A549 (cell line): ENCODE data around the gene NRSN2. TPM values are rescaled to one million over a fixed set of nuclear protein-coding genes. Genes with fewer than 3 reads are reported as not detected.
A peak's percentile ranks its signal among the peaks of the same experiment; 100 is the strongest.

ENCODE experiments used
- ATAC-seq, 2 experiments: fragments of 200-7000 bp in 1 of 2; fragments of >200 bp in 1 of 2; cut with Nextera tagmentation in 1 of 2; cut with Tn5 transposase in 1 of 2; 3 replicates each; pipeline versions ENCODE4 v1.8.0 to v1.9.1; 2018 to 2020; ENCODE audit warnings: mild to moderate bottlenecking in 1 of 2, moderate library complexity in 1 of 2
- CTCF ChIA-PET: fragments of 300-600 bp; sonication (Branson Sonifier 250); formaldehyde crosslinking; extraction: SDS; loops from one replicate; lab custom pipeline; 2021; ENCODE audit warnings: antibody characterized with exemption, inconsistent platforms; lab: Yijun Ruan, JAX
- POLR2A ChIA-PET: fragments of 350-600 bp; formaldehyde crosslinking; extraction: SDS; loops from one replicate; lab custom pipeline; 2021; ENCODE audit warnings: antibody characterized with exemption, inconsistent platforms; lab: Yijun Ruan, JAX
- DNase-seq, 2 experiments: peaks; one replicate each; pipeline versions ENCODE4 v3.0.0 to v3.0.0-alpha.2; 2011 to 2016; ENCODE audit warnings: low read depth in 1 of 2, low spot score in 1 of 2
- FAIRE-seq: peaks from 2 replicates; lab custom pipeline; 2011; peaks lifted over from hg19 to GRCh38; lab: Jason Lieb, UNC
- H3K27ac ChIP-seq, 2 experiments: fragments of >200 bp; sonication (Bioruptor Twin); formaldehyde crosslinking; 3 replicates each; pipeline ENCODE4 v1.5.1; 2016 to 2017
- H3K4me1 ChIP-seq: fragments of >200 bp; sonication (Bioruptor Twin); formaldehyde crosslinking; 3 replicates; pipeline ENCODE4 v1.6.1; 2016
- H3K4me2 ChIP-seq: fragments of >200 bp; sonication (Bioruptor Twin); formaldehyde crosslinking; 3 replicates; pipeline ENCODE4 v1.6.1; 2016
- H3K4me3 ChIP-seq: fragments of >200 bp; sonication (Bioruptor Twin); formaldehyde crosslinking; 3 replicates; pipeline ENCODE4 v1.5.1; 2016
- H3K9me3 ChIP-seq: fragments of >200 bp; sonication (Bioruptor Twin); formaldehyde crosslinking; 3 replicates; pipeline ENCODE4 v1.6.1; 2016
- BHLHE40 ChIP-seq: IDR thresholded peaks from 2 replicates; pipeline ENCODE4 v1.6.1; 2012; ENCODE audit warnings: low read depth, low read length, inconsistent platforms
- CBX8 ChIP-seq: fragments of 200-600 bp; sonication (generic); IDR thresholded peaks from 2 replicates; pipeline ENCODE4 v1.6.1; 2016
- CEBPB ChIP-seq, 2 experiments: fragments of >200 bp in 1 of 2; sonication (Bioruptor Twin) in 1 of 2; formaldehyde crosslinking in 1 of 2; IDR thresholded peaks; 2 replicates each; pipeline ENCODE4 v1.6.1; 2012 to 2016
- CHD2 ChIP-seq: fragments of 150-350 bp; IDR thresholded peaks from 2 replicates; pipeline ENCODE4 v1.6.1; 2014; ENCODE audit warnings: low read length; ENCODE audit not compliant: partially characterized antibody
- CHD4 ChIP-seq: fragments of 200-600 bp; sonication (generic); IDR thresholded peaks from 2 replicates; pipeline ENCODE4 v1.6.1; 2016; ENCODE audit warnings: antibody characterized with exemption, mild to moderate bottlenecking, borderline replicate concordance
- EHF ChIP-seq: fragments of 250-450 bp; sonication (Bioruptor Pico); IDR thresholded peaks from 2 replicates; pipeline ENCODE4 v1.5.0; 2020; ENCODE audit warnings: mild to moderate bottlenecking
- EHMT2 ChIP-seq: fragments of 200-600 bp; sonication (generic); IDR thresholded peaks from 2 replicates; pipeline ENCODE4 v1.6.1; 2016; ENCODE audit warnings: antibody characterized with exemption, low read depth, mild to moderate bottlenecking, moderate library complexity
- ESRRA ChIP-seq: fragments of 150-350 bp; IDR thresholded peaks from 2 replicates; pipeline ENCODE4 v1.6.1; 2014; ENCODE audit warnings: mild to moderate bottlenecking, low read length, borderline replicate concordance
- FOSB ChIP-seq: fragments of 250-450 bp; sonication (Bioruptor Pico); IDR thresholded peaks from 2 replicates; pipeline ENCODE4 v1.5.0; 2020; ENCODE audit warnings: mild to moderate bottlenecking, moderate library complexity
- FOXS1 ChIP-seq: fragments of 250-450 bp; sonication (Bioruptor Pico); IDR thresholded peaks from 2 replicates; pipeline ENCODE4 v1.5.0; 2020; ENCODE audit warnings: mild to moderate bottlenecking, moderate library complexity
- GATA3 ChIP-seq: IDR thresholded peaks from 2 replicates; pipeline ENCODE4 v1.6.1; 2012; ENCODE audit warnings: borderline replicate concordance
- HDAC2 ChIP-seq: fragments of 200-600 bp; sonication (generic); IDR thresholded peaks from 2 replicates; pipeline ENCODE4 v1.6.1; 2016
- HES2 ChIP-seq: fragments of >200 bp; sonication (Bioruptor Twin); formaldehyde crosslinking; IDR thresholded peaks from 2 replicates; pipeline ENCODE4 v1.6.1; 2016
- HOXA7 ChIP-seq: fragments of 250-450 bp; sonication (Bioruptor Pico); IDR thresholded peaks from 2 replicates; pipeline ENCODE4 v1.5.0; 2020; ENCODE audit warnings: mild to moderate bottlenecking, moderate library complexity
- HOXB13 ChIP-seq: fragments of 250-450 bp; sonication (Bioruptor Pico); IDR thresholded peaks from 2 replicates; pipeline ENCODE4 v1.5.0; 2020; ENCODE audit warnings: low read depth, mild to moderate bottlenecking, moderate library complexity
- KDM1A ChIP-seq: fragments of 200-600 bp; sonication (generic); IDR thresholded peaks from 2 replicates; pipeline ENCODE4 v1.6.1; 2016; ENCODE audit warnings: low read depth, mild to moderate bottlenecking
- KDM5A ChIP-seq: fragments of 200-600 bp; sonication (generic); IDR thresholded peaks from 2 replicates; pipeline ENCODE4 v1.6.1; 2016; ENCODE audit warnings: antibody characterized with exemption, mild to moderate bottlenecking
- MAZ ChIP-seq: fragments of 150-350 bp; IDR thresholded peaks from 2 replicates; pipeline ENCODE4 v1.6.1; 2014; ENCODE audit warnings: antibody characterized with exemption, low read depth, low read length, borderline replicate concordance
- MYC ChIP-seq: IDR thresholded peaks from 2 replicates; pipeline ENCODE4 v1.6.1; 2012; ENCODE audit warnings: mild to moderate bottlenecking, inconsistent platforms, low read length, improper control_type of control experiment, borderline replicate concordance
- PHF8 ChIP-seq: fragments of 200-600 bp; sonication (generic); IDR thresholded peaks from 2 replicates; pipeline ENCODE4 v1.6.1; 2016; ENCODE audit warnings: low read depth, mild to moderate bottlenecking, antibody characterized with exemption, moderate library complexity, borderline replicate concordance
- POLR2AphosphoS2 ChIP-seq: conservative IDR thresholded peaks from 2 replicates; pipeline ENCODE4 v1.6.1; 2012; ENCODE audit warnings: low read length, improper control_type of control experiment, inconsistent platforms
- RARB ChIP-seq: fragments of 250-450 bp; sonication (Bioruptor Pico); IDR thresholded peaks from 2 replicates; pipeline ENCODE4 v1.8.0; 2021; ENCODE audit warnings: mild to moderate bottlenecking, moderate library complexity
- RFX5 ChIP-seq: fragments of 450-650 bp; IDR thresholded peaks from 2 replicates; pipeline ENCODE4 v1.7.1; 2014; ENCODE audit warnings: antibody characterized with exemption, mild to moderate bottlenecking, moderate library complexity
- RNF2 ChIP-seq: fragments of 200-600 bp; sonication (generic); IDR thresholded peaks from 2 replicates; pipeline ENCODE4 v1.6.1; 2016; ENCODE audit warnings: low read depth, mild to moderate bottlenecking, antibody characterized with exemption, moderate library complexity, borderline replicate concordance
- TP53 ChIP-seq: fragments of 250-450 bp; sonication (Bioruptor Pico); IDR thresholded peaks from 2 replicates; pipeline ENCODE4 v1.5.0; 2021; ENCODE audit warnings: mild to moderate bottlenecking, moderate library complexity
- USF2 ChIP-seq: fragments of 450-650 bp; IDR thresholded peaks from 2 replicates; pipeline ENCODE4 v1.6.1; 2014; ENCODE audit warnings: antibody characterized with exemption
- ZNF302 ChIP-seq: fragments of 250-450 bp; sonication (Bioruptor Pico); IDR thresholded peaks from 2 replicates; pipeline ENCODE4 v1.9.0; 2021; ENCODE audit warnings: inconsistent platforms, mild to moderate bottlenecking, moderate library complexity
- WGBS: methylation state at CpG from one replicate; pipeline ENCODE4 v1.1.6; 2017; ENCODE audit errors: missing lambda C conversion rate; 5-methylcytosine and 5-hydroxymethylcytosine counted together
- polyA plus RNA-seq, 4 experiments: library from polyadenylated mRNA; depleted of rRNA in 3 of 4; stranded (reverse); fragments of >200 nt; fragmentation: RNase III in 1 of 4; extraction: RNeasy Plus Mini Kit Qiagen cat#74134 plus additional on column Dnase treatment in 1 of 4; gene quantifications; 2 replicates in 3 of 4; 3 replicates in 1 of 4; pipeline ENCODE4 v1.2.3, GENCODE V29; 2011 to 2017
- TF ChIP-seq, protein P1 (sequence below): fragments of 200-600 bp; sonication (generic); IDR thresholded peaks from 2 replicates; pipeline ENCODE4 v1.6.1; 2016; ENCODE audit warnings: antibody characterized with exemption, mild to moderate bottlenecking, moderate library complexity
- TF ChIP-seq, protein P2 (sequence below): fragments of >200 bp; sonication (Bioruptor Twin); formaldehyde crosslinking; IDR thresholded peaks from 3 replicates; pipeline ENCODE4 v1.5.1; 2016
- TF ChIP-seq, protein P3 (sequence below): IDR thresholded peaks from 2 replicates; pipeline ENCODE4 v1.6.1; 2012; ENCODE audit warnings: low read depth, borderline replicate concordance
- TF ChIP-seq, protein P4 (sequence below): fragments of 250-450 bp; sonication (Bioruptor Pico); IDR thresholded peaks from 2 replicates; pipeline ENCODE4 v1.5.0; 2021; ENCODE audit warnings: mild to moderate bottlenecking, moderate library complexity, borderline replicate concordance

Gene NRSN2
- polyA plus RNA-seq, 2 of the 4 experiments (the other 2 are of a cell fraction) = 47.5 to 74.8 TPM

DNA sequence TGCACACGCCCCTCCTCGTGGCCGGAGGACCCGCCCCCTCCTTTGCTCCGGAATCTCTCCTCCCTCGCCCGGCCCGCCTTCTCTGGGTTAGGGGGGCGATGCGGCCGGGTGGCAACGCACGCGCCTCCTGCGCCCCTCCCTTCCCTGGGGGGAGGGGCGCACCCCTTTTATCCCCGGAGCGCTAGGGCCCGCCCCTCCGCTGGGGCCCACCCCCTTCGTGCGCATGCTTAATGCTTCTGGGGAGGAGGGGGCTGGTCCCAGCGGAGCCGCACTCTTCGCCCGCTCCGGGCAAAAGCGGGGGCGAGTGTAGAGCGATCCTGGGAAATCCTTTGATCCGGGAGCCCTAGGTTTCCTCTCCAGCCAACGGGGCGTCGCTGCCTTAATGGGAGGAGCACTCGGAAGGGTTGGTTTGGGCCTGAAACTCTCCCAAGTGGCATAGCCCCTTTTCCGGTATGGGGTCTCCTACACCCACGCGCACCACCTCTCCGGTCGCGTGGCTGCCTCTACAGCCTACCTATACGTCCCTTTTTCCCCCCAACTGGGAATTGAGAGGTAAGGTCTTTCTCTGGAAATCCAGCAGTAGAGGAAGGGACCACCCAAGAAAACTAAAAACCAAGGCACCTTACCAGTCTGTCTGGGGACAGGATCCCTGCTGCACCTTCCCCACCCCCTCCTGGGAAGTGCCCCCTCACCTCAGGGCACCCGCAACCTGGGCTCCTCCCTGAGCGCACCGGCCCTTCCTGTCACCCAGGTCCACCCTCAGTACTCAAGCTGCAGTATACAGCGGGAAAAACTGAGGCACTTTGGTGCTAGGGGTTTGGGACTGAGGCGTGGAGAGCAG lies 19.5 kb upstream of the NRSN2 start:
- peak overlapping the region; percentile 95 for H3K4me3 ChIP-seq
- TF ChIP-seq FOXS1 (CRISPR knock-in tag) (no peak), USF2 (no peak), KDM1A (no peak), ZNF302 (CRISPR knock-in tag) (no peak), POLR2AphosphoS2 (no peak), CHD2 (no peak), MYC (peak; percentile 88; the same call in 1 of the 2 replicates), RNF2 (no peak), CHD4 (no peak), RFX5 (peak; percentile 77), BHLHE40 (0 out of 2 replicates have a peak, but pooled peaks have one; percentile 17), PHF8 (no peak), EHF (CRISPR knock-in tag) (no peak), HOXB13 (no peak), MAZ (peak; percentile 83; the same call in 1 of the 2 replicates), CBX8 (no peak), KDM5A (no peak), HOXA7 (CRISPR knock-in tag) (no peak), HES2 (no peak), EHMT2 (no peak), FOSB (CRISPR knock-in tag) (no peak), CEBPB (IDR thresholded peaks at IDR 0.05) (no peak), GATA3 (no peak), HDAC2 (no peak), ESRRA (no peak), TP53 (CRISPR knock-in tag) (no peak), RARB (CRISPR knock-in tag) (0 out of 2 replicates have a peak, but pooled peaks have one; percentile 25)
- TF ChIP-seq, protein P1, sequence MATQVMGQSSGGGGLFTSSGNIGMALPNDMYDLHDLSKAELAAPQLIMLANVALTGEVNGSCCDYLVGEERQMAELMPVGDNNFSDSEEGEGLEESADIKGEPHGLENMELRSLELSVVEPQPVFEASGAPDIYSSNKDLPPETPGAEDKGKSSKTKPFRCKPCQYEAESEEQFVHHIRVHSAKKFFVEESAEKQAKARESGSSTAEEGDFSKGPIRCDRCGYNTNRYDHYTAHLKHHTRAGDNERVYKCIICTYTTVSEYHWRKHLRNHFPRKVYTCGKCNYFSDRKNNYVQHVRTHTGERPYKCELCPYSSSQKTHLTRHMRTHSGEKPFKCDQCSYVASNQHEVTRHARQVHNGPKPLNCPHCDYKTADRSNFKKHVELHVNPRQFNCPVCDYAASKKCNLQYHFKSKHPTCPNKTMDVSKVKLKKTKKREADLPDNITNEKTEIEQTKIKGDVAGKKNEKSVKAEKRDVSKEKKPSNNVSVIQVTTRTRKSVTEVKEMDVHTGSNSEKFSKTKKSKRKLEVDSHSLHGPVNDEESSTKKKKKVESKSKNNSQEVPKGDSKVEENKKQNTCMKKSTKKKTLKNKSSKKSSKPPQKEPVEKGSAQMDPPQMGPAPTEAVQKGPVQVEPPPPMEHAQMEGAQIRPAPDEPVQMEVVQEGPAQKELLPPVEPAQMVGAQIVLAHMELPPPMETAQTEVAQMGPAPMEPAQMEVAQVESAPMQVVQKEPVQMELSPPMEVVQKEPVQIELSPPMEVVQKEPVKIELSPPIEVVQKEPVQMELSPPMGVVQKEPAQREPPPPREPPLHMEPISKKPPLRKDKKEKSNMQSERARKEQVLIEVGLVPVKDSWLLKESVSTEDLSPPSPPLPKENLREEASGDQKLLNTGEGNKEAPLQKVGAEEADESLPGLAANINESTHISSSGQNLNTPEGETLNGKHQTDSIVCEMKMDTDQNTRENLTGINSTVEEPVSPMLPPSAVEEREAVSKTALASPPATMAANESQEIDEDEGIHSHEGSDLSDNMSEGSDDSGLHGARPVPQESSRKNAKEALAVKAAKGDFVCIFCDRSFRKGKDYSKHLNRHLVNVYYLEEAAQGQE = no peak
- TF ChIP-seq, protein P2, sequence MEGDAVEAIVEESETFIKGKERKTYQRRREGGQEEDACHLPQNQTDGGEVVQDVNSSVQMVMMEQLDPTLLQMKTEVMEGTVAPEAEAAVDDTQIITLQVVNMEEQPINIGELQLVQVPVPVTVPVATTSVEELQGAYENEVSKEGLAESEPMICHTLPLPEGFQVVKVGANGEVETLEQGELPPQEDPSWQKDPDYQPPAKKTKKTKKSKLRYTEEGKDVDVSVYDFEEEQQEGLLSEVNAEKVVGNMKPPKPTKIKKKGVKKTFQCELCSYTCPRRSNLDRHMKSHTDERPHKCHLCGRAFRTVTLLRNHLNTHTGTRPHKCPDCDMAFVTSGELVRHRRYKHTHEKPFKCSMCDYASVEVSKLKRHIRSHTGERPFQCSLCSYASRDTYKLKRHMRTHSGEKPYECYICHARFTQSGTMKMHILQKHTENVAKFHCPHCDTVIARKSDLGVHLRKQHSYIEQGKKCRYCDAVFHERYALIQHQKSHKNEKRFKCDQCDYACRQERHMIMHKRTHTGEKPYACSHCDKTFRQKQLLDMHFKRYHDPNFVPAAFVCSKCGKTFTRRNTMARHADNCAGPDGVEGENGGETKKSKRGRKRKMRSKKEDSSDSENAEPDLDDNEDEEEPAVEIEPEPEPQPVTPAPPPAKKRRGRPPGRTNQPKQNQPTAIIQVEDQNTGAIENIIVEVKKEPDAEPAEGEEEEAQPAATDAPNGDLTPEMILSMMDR = no peak
- TF ChIP-seq, protein P3, sequence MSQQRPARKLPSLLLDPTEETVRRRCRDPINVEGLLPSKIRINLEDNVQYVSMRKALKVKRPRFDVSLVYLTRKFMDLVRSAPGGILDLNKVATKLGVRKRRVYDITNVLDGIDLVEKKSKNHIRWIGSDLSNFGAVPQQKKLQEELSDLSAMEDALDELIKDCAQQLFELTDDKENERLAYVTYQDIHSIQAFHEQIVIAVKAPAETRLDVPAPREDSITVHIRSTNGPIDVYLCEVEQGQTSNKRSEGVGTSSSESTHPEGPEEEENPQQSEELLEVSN = no peak
- TF ChIP-seq, protein P4, sequence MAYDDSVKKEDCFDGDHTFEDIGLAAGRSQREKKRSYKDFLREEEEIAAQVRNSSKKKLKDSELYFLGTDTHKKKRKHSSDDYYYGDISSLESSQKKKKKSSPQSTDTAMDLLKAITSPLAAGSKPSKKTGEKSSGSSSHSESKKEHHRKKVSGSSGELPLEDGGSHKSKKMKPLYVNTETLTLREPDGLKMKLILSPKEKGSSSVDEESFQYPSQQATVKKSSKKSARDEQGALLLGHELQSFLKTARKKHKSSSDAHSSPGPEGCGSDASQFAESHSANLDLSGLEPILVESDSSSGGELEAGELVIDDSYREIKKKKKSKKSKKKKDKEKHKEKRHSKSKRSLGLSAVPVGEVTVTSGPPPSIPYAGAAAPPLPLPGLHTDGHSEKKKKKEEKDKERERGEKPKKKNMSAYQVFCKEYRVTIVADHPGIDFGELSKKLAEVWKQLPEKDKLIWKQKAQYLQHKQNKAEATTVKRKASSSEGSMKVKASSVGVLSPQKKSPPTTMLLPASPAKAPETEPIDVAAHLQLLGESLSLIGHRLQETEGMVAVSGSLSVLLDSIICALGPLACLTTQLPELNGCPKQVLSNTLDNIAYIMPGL (CRISPR knock-in tag) = no peak

More for the DNA sequence above, 19.5 kb upstream of the NRSN2 start:
- FAIRE-seq (no peak), ATAC-seq (peak; percentile 11 to 49; a peak in 5 of 6 replicates), DNase-seq (peak; percentile 89 to 95)
- Histone ChIP-seq H3K27ac (peak overlapping the region; percentile 95 to 99), H3K9me3 (no peaks in the 10 kb centered on the region), H3K4me2 (peak overlapping the region; percentile 74), H3K4me1 (peaks cover 44% of the 10 kb centered on the region)
- POLR2A ChIA-PET = interaction anchor here (0.6 to 3.7 kb wide), 3 partner anchors 20 to 1508 kb away, joined by 3 to 30 read pairs (median 15); partner anchors contain the start of gene NRSN2
- WGBS = 13% methylated on average over 28 of the region's 47 CpGs
- CTCF ChIA-PET = interaction anchor here (1.1 to 6.9 kb wide), 3 partner anchors 19 to 151 kb away, joined by 5 to 111 read pairs (median 77); partner anchors contain the start of genes NRSN2 and ZCCHC3
